ENCODE data around the gene NPAS1.

Gene NPAS1

GRCh38 chr19:47082493-47082892 is 62.9 kb downstream of the NPAS1 start:
- DNase-seq (ENCODE audit: low spot score): no peak
- in situ Hi-C loops (cut with MboI; ENCODE audit: low sequenced_read_pairs, unreplicated experiment): no loop called here
- TF ChIP-seq, protein P1, sequence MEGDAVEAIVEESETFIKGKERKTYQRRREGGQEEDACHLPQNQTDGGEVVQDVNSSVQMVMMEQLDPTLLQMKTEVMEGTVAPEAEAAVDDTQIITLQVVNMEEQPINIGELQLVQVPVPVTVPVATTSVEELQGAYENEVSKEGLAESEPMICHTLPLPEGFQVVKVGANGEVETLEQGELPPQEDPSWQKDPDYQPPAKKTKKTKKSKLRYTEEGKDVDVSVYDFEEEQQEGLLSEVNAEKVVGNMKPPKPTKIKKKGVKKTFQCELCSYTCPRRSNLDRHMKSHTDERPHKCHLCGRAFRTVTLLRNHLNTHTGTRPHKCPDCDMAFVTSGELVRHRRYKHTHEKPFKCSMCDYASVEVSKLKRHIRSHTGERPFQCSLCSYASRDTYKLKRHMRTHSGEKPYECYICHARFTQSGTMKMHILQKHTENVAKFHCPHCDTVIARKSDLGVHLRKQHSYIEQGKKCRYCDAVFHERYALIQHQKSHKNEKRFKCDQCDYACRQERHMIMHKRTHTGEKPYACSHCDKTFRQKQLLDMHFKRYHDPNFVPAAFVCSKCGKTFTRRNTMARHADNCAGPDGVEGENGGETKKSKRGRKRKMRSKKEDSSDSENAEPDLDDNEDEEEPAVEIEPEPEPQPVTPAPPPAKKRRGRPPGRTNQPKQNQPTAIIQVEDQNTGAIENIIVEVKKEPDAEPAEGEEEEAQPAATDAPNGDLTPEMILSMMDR (IDR thresholded peaks at IDR 0.05; ENCODE audit: borderline replicate concordance, control extremely low read depth, extremely low read depth, insufficient read depth, missing control alignments): no peak

DNA sequence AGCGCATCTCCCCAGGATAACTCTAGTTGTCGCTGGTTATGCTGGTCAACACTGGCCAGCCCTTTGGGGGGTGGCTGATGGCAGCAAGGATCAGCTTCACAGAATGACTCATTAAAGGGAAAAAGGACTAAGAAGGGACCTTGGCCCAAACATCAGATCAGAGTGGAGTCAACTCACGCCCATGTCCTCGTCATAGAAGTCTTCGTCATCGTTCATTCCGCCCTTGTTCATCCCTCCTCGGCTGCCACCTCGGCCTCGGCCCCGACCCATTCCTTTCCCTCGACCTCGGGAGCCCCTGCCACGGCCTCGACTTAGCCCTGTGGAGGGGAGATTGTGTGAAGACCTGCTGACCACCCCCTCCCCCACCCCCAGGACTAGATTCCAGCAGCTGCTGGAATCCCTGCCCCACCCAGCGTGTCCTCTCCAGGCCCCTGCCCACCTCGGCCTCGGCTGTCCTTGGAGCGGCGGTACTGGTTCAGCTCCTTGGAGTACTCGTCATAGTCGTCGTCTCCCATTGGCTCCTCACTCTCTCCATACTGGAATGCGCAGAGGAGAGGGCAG is 65.3 kb downstream of the NPAS1 start:
- in situ Hi-C loops (cut with MboI; ENCODE audit: low sequenced_read_pairs, unreplicated experiment): no loop called here
- DNase-seq (ENCODE audit: low spot score): no peak
- TF ChIP-seq, protein P1 (IDR thresholded peaks at IDR 0.05; ENCODE audit: borderline replicate concordance, control extremely low read depth, extremely low read depth, insufficient read depth, missing control alignments): no peak

DNA sequence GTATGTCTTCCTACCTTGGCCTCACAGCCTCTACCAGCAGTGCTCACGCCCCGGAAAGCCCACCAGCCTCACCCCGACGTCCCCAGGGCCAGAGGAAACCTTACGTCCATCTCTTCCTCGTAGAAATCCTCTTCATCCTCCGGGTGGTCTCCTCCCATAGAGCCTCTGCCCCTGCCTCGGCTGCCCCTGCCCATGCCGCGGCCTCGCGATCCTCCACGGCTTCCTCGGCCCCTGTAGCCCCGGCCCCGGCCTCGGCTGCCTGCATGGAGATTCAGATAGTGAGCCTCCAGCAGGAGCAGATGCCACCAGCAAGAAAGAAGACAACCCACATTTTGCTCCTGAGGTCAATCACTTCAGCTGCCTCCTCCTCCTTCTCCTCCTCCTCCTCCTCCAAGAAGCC is 66.6 kb downstream of the NPAS1 start:
- TF ChIP-seq, protein P1 (IDR thresholded peaks at IDR 0.05; ENCODE audit: borderline replicate concordance, control extremely low read depth, extremely low read depth, insufficient read depth, missing control alignments): no peak
- DNase-seq (ENCODE audit: low spot score): no peak
- in situ Hi-C loops (cut with MboI; ENCODE audit: low sequenced_read_pairs, unreplicated experiment): no loop called here

GRCh38 chr19:47089767-47090350 is 70.2 kb downstream of the NPAS1 start:
- TF ChIP-seq, protein P1 (IDR thresholded peaks at IDR 0.05; ENCODE audit: borderline replicate concordance, control extremely low read depth, extremely low read depth, insufficient read depth, missing control alignments): no peak
- no peak for DNase-seq (ENCODE audit: low spot score)
- in situ Hi-C loops (cut with MboI; ENCODE audit: low sequenced_read_pairs, unreplicated experiment): no loop called here

DNA sequence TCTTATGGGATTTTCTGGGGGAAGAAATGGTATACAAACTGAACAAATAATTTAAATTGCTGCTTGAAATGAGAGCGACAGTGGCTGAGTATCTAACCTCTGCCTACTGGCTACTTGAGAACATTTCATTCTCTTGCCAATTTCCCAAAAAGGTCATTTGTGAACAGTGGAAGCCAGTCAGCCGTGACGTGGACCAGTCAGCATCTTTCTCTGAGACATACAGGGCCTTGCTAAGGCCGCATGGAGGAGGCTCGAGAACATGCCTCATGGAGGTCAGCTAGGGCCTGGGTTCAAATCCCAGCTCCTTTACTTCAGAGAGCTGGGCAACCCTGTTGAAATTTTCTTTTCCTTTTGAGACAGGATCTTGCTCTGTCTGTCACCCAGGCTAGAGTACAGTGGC is 73.6 kb downstream of the NPAS1 start:
- TF ChIP-seq, protein P1 (IDR thresholded peaks at IDR 0.05; ENCODE audit: borderline replicate concordance, control extremely low read depth, extremely low read depth, insufficient read depth, missing control alignments): no peak
- in situ Hi-C loops (cut with MboI; ENCODE audit: low sequenced_read_pairs, unreplicated experiment): no loop called here
- no peak for DNase-seq (ENCODE audit: low spot score)

DNA sequence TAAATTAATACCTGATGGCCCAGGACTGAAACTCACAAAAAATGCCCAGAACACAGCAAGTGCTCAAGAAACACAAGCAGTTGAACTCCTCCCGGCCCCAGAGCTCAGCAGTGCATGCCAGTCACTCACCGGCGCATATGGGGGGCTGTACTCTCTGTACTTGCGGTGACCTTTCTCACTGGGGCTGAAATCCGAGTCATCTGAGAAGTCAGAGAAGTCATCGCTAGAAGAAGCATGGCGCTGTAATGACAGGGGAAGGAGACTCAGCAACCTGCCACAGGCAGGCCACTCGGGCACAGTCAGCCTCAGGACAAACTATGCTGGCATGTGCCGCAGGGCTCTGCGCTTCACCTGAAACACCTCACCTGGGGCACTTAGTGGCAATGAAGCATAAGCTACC is 74.2 kb downstream of the NPAS1 start:
- TF ChIP-seq, protein P1 (IDR thresholded peaks at IDR 0.05; ENCODE audit: borderline replicate concordance, control extremely low read depth, extremely low read depth, insufficient read depth, missing control alignments): no peak
- peak; percentile 84 for DNase-seq (ENCODE audit: low spot score)
- in situ Hi-C loops (cut with MboI; ENCODE audit: low sequenced_read_pairs, unreplicated experiment): no loop called here

All from GM13976 (cell line).